A549 (cell line): ENCODE measurements around the gene TP73.

Source experiments
- BHLHE40 ChIP-seq: IDR thresholded peaks from 2 replicates; pipeline ENCODE4 v1.6.1; 2012; ENCODE audit warnings: low read depth, low read length, inconsistent platforms
- CTCF ChIP-seq: fragments of >200 bp; sonication (Bioruptor Twin); formaldehyde crosslinking; IDR thresholded peaks from 3 replicates; pipeline ENCODE4 v1.5.1; 2016
- EHF ChIP-seq: fragments of 250-450 bp; sonication (Bioruptor Pico); IDR thresholded peaks from 2 replicates; pipeline ENCODE4 v1.5.0; 2020; ENCODE audit warnings: mild to moderate bottlenecking
- JUN ChIP-seq, 2 experiments: fragments of >200 bp; sonication (Bioruptor Twin); formaldehyde crosslinking; IDR thresholded peaks; 2 replicates in 1 of 2; 3 replicates in 1 of 2; pipeline ENCODE4 v1.6.1; 2016 to 2017
- MAFK ChIP-seq: fragments of 450-650 bp; IDR thresholded peaks from 2 replicates; pipeline ENCODE4 v1.6.1; 2014; ENCODE audit not compliant: partially characterized antibody
- NPAS2 ChIP-seq: fragments of 250-450 bp; sonication (Bioruptor Pico); IDR thresholded peaks from 2 replicates; pipeline ENCODE4 v1.8.0; 2022; ENCODE audit warnings: mild to moderate bottlenecking, moderate library complexity, borderline replicate concordance
- NR3C1 ChIP-seq: fragments of >200 bp; sonication (Bioruptor Twin); formaldehyde crosslinking; IDR thresholded peaks from 3 replicates; pipeline ENCODE4 v1.6.1; 2017
- SMC3 ChIP-seq: fragments of >200 bp; sonication (Bioruptor Twin); formaldehyde crosslinking; IDR thresholded peaks from 3 replicates; pipeline ENCODE4 v1.6.1; 2018; ENCODE audit warnings: inconsistent platforms
- TF ChIP-seq, protein P1 (sequence below): fragments of 450-650 bp; IDR thresholded peaks from 2 replicates; pipeline ENCODE4 v1.6.1; 2014; ENCODE audit warnings: antibody characterized with exemption

DNA sequence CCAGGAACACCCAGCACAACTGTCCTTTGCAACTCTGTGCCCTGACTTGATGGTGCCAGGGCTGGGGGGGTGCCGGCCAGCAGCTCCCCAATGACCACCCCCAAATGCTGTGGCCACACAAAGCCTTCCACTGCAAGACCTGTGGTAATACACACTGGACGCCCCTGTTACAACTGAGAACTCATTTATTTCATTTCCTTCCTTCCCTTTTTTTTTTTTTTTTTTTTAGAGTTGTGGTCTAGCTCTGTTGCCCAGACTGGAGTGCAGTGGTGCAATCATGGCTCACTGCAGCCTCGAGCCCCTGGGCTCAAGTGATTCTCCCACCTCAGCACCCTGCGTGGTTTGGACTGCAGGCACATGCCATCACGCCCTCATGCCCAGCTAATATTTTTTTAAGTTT, 25.2 kb downstream of the TP73 start:
- TF ChIP-seq BHLHE40 (no peak), NR3C1 (no peak), CTCF (no peak), EHF (no peak), SMC3 (no peak), JUN (IDR thresholded peaks at IDR 0.05) (no peak), MAFK (no peak), NPAS2 (CRISPR knock-in tag) (no peak)
- TF ChIP-seq, protein P1, sequence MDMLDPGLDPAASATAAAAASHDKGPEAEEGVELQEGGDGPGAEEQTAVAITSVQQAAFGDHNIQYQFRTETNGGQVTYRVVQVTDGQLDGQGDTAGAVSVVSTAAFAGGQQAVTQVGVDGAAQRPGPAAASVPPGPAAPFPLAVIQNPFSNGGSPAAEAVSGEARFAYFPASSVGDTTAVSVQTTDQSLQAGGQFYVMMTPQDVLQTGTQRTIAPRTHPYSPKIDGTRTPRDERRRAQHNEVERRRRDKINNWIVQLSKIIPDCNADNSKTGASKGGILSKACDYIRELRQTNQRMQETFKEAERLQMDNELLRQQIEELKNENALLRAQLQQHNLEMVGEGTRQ, result no peak
